MM.1S (cell line): Measurements from ENCODE around the gene NOP14.

Experiments used
- EZH2 ChIP-seq: fragments of 300-600 bp; sonication (generic); optimal IDR thresholded peaks from 2 replicates; pipeline ENCODE3; 2017; ENCODE audit warnings: low read depth, mild to moderate bottlenecking, antibody characterized with exemption, low read length, mixed read lengths
- EZH2phosphoT487 ChIP-seq: fragments of 300-600 bp; sonication (generic); IDR thresholded peaks from 2 replicates; pipeline ENCODE4 v1.6.1; 2018; ENCODE audit warnings: antibody characterized with exemption, low read length
- TF ChIP-seq, protein P1 (sequence below): fragments of 300-600 bp; sonication (generic); IDR thresholded peaks from 2 replicates; pipeline ENCODE4 v1.5.1; 2016; ENCODE audit warnings: antibody characterized with exemption, low read length, mixed read lengths

DNA sequence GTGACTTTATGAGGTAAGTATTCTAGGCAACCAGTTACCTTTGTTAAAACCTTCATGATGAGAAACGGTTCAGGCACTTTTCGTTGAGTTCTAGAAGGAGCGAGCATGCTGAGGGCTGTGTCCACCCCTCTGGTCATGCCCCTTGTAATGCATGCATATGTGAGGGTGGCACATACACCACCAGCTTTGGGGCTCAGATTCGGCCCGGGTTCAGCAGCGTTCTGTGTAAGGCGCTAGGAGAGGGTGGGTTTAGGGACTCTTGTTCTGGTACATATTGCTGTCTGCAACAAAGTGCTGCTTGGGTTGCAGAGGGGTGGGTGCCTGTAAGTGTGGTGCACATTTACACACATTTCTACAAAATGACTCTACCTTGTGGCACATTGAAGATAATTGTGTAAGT is 54.5 kb downstream of the NOP14 start:
- TF ChIP-seq, protein P1, sequence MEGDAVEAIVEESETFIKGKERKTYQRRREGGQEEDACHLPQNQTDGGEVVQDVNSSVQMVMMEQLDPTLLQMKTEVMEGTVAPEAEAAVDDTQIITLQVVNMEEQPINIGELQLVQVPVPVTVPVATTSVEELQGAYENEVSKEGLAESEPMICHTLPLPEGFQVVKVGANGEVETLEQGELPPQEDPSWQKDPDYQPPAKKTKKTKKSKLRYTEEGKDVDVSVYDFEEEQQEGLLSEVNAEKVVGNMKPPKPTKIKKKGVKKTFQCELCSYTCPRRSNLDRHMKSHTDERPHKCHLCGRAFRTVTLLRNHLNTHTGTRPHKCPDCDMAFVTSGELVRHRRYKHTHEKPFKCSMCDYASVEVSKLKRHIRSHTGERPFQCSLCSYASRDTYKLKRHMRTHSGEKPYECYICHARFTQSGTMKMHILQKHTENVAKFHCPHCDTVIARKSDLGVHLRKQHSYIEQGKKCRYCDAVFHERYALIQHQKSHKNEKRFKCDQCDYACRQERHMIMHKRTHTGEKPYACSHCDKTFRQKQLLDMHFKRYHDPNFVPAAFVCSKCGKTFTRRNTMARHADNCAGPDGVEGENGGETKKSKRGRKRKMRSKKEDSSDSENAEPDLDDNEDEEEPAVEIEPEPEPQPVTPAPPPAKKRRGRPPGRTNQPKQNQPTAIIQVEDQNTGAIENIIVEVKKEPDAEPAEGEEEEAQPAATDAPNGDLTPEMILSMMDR, result no peak
- TF ChIP-seq EZH2phosphoT487 (no peak), EZH2 (no peak)
